GM18951 (cell line): ENCODE data around the gene NWD2.

ENCODE experiments used
- POLR2A ChIP-seq: IDR thresholded peaks from 4 replicates; pipeline ENCODE4 v1.6.1; 2011; ENCODE audit warnings: mild to moderate bottlenecking; ENCODE audit not compliant: insufficient read length, insufficient read depth; ENCODE audit errors: extremely low read depth
- in situ Hi-C: fragments of 300-500 bp; cut with MboI; formaldehyde crosslinking; loops from one replicate; pipeline ENCODE4 v1.12.0; 2022; ENCODE audit warnings: low sequenced_read_pairs, mixed read lengths, inconsistent platforms; ENCODE audit not compliant: unreplicated experiment

Gene NWD2

GRCh38 chr4:37338972-37339371 is 94.4 kb downstream of the NWD2 start:
- no peak for TF ChIP-seq POLR2A
- in situ Hi-C loops: no loop called here

DNA sequence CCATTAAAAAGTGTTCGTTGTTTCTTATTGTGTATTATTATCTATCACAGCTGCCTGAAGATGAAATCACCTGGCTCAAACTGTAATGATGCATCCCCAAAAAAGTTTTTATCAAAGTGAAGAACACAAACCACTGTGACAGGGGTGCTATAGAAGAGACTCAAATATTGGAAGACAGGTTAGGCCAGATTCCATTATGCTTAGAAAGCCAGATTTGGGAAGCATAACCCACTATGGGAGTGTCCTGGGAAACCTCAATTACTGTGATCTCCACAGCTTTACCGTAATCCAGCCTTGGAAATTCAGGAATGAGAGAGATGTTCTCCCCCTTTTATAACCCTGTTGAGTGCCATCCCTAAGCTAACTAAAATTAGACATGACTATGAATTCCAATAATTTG is 114.2 kb downstream of the NWD2 start:
- in situ Hi-C loops: no loop called here

DNA sequence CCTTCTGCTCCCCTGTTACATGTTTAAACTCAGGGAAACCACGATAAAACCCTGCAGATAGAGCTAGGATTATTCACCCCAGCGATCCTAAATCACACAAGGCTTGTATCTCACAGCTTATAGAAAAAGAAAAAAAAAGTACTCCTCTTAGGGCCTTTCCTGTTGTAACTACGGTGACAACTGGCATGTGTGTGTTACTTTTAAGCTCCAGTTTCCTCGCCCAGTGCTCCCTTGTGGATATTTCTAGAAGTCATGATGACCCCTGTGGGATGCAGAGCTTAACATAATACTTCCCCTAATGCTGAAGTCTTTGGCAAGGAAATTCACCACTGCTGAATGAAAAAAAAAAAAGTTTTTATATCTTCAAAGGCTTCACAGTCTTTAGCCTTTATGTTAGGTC is 114.7 kb downstream of the NWD2 start:
- no peak for TF ChIP-seq POLR2A
- in situ Hi-C loops: no loop called here

More for the DNA sequence above, 114.2 kb downstream of the NWD2 start:
- no peak for TF ChIP-seq POLR2A

- TF ChIP-seq POLR2A: no peak
- in situ Hi-C loops: no loop called here
These were observed 121.3 kb downstream of the NWD2 start for GRCh38 chr4:37365888-37366287.

DNA sequence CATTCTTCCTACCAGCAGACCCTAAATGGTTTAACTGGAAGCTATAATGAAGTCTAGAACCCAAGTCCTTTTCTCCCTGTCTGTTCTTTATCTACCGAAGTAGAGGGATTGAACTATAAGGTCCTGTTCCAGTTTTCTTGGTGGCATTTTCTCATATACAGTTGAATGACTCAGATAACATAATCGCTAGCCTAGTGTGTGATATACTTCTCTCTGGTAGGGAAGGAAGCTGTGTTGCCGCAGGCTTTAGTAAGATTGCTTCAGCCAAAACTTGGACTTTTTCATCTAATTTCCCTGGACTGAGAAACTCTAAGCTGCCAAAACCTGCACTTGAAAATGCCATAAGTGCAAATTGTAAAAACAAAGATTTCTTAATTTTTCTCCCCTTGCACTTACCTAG is 123.4 kb downstream of the NWD2 start:
- no peak for TF ChIP-seq POLR2A
- in situ Hi-C loops: no loop called here

DNA sequence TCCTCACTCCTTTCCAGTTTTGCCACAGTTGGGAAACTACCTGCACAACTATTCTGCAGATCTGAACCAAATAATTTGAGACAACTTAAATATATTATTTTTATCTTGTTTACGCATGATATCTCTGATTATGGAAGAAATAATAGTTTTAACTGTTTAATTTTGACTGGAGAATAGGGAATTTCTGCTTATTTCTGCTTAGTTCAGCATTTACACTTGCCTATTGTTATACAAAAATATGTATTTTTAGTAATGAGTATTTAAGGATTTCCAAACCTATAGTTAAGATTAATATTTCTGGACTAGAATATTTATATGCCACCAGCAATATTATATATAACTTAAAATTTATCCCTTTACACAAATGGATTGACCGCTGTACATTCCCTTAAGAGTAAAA is 125.5 kb downstream of the NWD2 start:
- in situ Hi-C loops: no loop called here
- no peak for TF ChIP-seq POLR2A

- in situ Hi-C loops: loop anchor here (25.0 kb wide), 1 partner anchor 969 kb away; no protein-coding TSS in a partner anchor
- TF ChIP-seq POLR2A: no peak
These were observed 136.6 kb downstream of the NWD2 start for GRCh38 chr4:37381040-37381668.

- in situ Hi-C loops: loop anchor here (25.0 kb wide), 1 partner anchor 971 kb away; no protein-coding TSS in a partner anchor
- no peak for TF ChIP-seq POLR2A
These were observed 139.2 kb downstream of the NWD2 start for GRCh38 chr4:37383579-37384229.

GRCh38 chr4:37385424-37385823 is 140.9 kb downstream of the NWD2 start:
- in situ Hi-C loops: loop anchor here (25.0 kb wide), 1 partner anchor 973 kb away; no protein-coding TSS in a partner anchor

DNA sequence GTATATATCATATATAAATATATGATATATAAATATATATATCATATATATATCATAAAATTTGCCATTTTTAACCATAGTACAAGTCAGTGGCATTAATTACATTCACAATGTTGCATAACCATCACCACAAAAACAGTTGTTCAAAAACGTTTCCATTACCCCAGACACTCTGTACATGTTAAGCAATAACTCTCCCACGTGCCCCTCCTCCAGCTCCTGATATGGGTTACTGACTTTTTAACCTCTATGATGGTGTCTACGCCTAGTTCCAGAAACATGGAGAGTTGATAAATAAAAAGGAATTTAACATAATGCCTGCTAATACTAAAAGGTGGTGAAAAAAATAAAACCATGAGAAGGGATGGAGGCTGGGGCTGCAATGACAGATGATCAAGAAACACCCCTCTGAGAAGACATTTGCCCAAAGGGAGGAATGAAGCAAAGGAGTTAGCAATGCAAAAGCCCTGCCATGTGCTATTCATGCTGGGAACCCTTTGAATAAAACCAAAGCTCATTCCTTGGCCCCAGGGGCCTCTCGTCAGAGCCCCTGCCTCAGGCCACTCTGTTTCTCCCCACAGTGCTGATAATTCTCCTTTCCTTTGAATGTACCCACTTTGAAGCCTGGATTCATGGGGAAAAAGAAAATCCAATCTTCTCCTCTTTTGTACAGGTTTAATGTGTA is 144.3 kb downstream of the NWD2 start:
- in situ Hi-C loops: loop anchor here (25.0 kb wide), 1 partner anchor 977 kb away; no protein-coding TSS in a partner anchor
- TF ChIP-seq POLR2A: no peak

More at GRCh38 chr4:37385424-37385823, 140.9 kb downstream of the NWD2 start:
- no peak for TF ChIP-seq POLR2A

DNA sequence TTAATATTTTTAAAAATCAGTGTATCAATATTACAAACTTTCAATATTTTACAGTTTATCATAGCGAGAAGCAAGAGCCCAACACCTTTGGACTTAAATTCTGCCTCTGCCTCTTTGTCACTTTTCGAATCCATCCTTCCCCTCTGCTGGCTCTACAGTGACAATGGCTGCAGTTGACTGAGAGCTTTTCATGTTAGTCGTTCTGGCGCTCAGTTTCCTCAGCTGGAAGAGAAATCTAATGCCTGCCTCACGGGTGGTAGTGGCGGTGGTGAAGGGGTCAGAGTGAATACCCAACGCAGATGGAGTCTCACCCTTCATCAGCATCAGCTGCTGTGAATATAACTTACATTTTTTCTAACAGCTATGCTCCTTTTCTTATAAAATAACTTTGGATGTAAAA is 144.8 kb downstream of the NWD2 start:
- TF ChIP-seq POLR2A: no peak
- in situ Hi-C loops: loop anchor here (25.0 kb wide), 1 partner anchor 977 kb away; no protein-coding TSS in a partner anchor

DNA sequence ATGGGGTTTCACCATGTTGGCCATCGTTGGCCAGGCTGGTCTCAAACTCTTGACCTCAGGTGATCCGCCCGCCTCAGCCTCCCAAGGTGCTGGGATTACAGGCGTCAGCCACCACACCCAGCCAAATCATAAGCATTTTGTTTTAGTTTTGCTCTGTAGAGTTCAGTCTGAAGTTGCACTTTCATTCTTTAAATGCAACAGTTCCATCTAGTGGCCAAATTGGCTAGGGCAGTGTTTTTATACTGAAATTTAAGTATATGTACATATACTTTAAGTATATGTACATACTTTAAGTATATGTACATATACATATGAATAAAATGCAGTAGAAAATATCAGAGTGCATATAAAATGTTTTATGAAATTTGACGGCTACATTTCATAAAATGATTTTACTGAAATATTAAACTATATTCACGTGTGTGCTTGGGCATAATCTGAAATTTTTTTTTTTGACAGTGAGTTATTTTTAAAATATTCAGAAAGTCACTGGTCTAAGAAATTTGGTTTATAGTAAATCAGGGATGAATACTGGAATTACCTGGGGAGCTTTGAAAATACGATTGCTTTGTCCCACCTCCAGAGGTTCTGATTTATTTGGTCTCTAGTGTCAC is 145.5 kb downstream of the NWD2 start:
- in situ Hi-C loops: loop anchor here (25.0 kb wide), 1 partner anchor 978 kb away; no protein-coding TSS in a partner anchor
- no peak for TF ChIP-seq POLR2A
